HFF-Myc (cell line): ENCODE results near the gene NOP14.

Source experiments
- DNase-seq: peaks from one replicate; pipeline ENCODE4 v3.0.0-alpha.2; 2011; ENCODE audit warnings: low read depth; ENCODE audit errors: extremely low read depth
- H3K4me3 ChIP-seq: replicated peaks from 2 replicates; pipeline ENCODE4 v1.5.1; 2011; ENCODE audit warnings: low read depth, mild to moderate bottlenecking, control low read depth, low read length
- CTCF ChIP-seq: IDR thresholded peaks from 2 replicates; pipeline ENCODE4 v1.5.1; 2012; ENCODE audit warnings: mild to moderate bottlenecking, low read depth, low read length, control low read depth; ENCODE audit errors: missing control alignments

The NOP14 gene

GRCh38 chr4:2893772-2894171 lies 69.4 kb downstream of the NOP14 start:
- TF ChIP-seq CTCF = no peak
- no peak overlapping the region for H3K4me3 ChIP-seq
- no peak for DNase-seq

GRCh38 chr4:2891294-2891693 lies 71.9 kb downstream of the NOP14 start:
- H3K4me3 ChIP-seq = no peak overlapping the region
- TF ChIP-seq CTCF = no peak
- DNase-seq = no peak

- no peak for TF ChIP-seq CTCF
- DNase-seq = no peak
- no peak overlapping the region for H3K4me3 ChIP-seq
Measured at GRCh38 chr4:2888886-2889285, 74.3 kb downstream of the NOP14 start.
